KMS-11 (cell line): Measurements from ENCODE around the gene CFAP298.

ENCODE experiments used
- H2AFZ ChIP-seq: fragments of 200-600 bp; sonication (generic); 2 replicates; pipeline ENCODE4 v1.6.1; 2016; ENCODE audit warnings: antibody characterized with exemption, mixed run types, low read depth
- H3K27ac ChIP-seq: fragments of 200-600 bp; sonication (generic); 2 replicates; pipeline ENCODE4 v1.6.1; 2016; ENCODE audit warnings: mild to moderate bottlenecking, mixed run types
- H3K27me3 ChIP-seq: fragments of 200-600 bp; sonication (generic); 2 replicates; pipeline ENCODE4 v1.6.1; 2017; ENCODE audit warnings: mild to moderate bottlenecking, low read depth, mixed run types, moderate library complexity; ENCODE audit not compliant: insufficient read depth
- H3K36me3 ChIP-seq: fragments of 200-600 bp; sonication (generic); 2 replicates; pipeline ENCODE4 v1.6.1; 2017; ENCODE audit warnings: mild to moderate bottlenecking, mixed run types; ENCODE audit not compliant: insufficient read depth
- H3K4me1 ChIP-seq: fragments of 200-600 bp; sonication (generic); 2 replicates; pipeline ENCODE4 v1.6.1; 2016; ENCODE audit warnings: mild to moderate bottlenecking, low read depth, mixed run types; ENCODE audit not compliant: poor library complexity, severe bottlenecking
- H3K4me2 ChIP-seq: fragments of 200-600 bp; sonication (generic); 2 replicates; pipeline ENCODE4 v1.7.0; 2016; ENCODE audit warnings: mild to moderate bottlenecking, mixed run types
- H3K4me3 ChIP-seq: fragments of 200-600 bp; sonication (generic); IDR thresholded peaks from 2 replicates; pipeline ENCODE4 v1.6.1; 2017; ENCODE audit warnings: low read depth, low read length, mixed read lengths; ENCODE audit not compliant: insufficient read depth
- H3K79me2 ChIP-seq: fragments of 200-600 bp; sonication (generic); 2 replicates; pipeline ENCODE4 v1.6.1; 2016; ENCODE audit warnings: low read depth, mixed run types; ENCODE audit not compliant: insufficient read depth
- H3K9ac ChIP-seq: fragments of 200-600 bp; sonication (generic); 2 replicates; pipeline ENCODE4 v1.6.1; 2016; ENCODE audit warnings: mild to moderate bottlenecking, mixed run types
- H4K20me1 ChIP-seq: fragments of 200-600 bp; sonication (generic); 2 replicates; pipeline ENCODE4 v1.6.1; 2016; ENCODE audit warnings: mild to moderate bottlenecking, mixed run types; ENCODE audit not compliant: insufficient read depth
- CTCF ChIP-seq: fragments of 200-600 bp; sonication (generic); conservative IDR thresholded peaks from 2 replicates; pipeline ENCODE4 v1.6.1; 2017; ENCODE audit warnings: low read depth, mild to moderate bottlenecking, antibody characterized with exemption, low read length, moderate library complexity, mixed read lengths

The CFAP298 gene

DNA sequence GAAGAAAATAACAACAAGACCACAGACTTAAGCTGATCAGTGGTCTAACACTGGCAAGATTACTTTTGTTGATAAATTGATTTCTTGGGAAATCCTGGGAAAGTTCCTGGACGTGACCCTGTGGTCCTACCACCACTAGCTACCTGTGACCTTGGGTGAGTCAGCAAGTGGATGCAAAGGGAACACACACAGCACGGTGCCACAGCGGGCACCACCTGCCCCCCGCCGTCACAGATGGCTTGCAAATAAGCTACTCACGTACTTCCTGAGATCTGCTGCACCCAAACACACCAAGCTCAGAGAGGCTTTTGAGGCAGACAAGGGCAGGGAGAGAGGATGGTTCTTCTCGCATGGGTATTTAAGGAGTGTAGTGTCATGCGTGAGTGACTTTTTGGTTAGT lies 12.7 kb downstream of the CFAP298 start:
- no peaks in the 10 kb centered on the region for H3K36me3 ChIP-seq
- no peaks in the 10 kb centered on the region; the same call in 1 of the 2 replicates for H3K27me3 ChIP-seq
- H3K4me2 ChIP-seq, result no peak overlapping the region
- no peak overlapping the region for H3K9ac ChIP-seq
- TF ChIP-seq CTCF, result no peak
- H3K4me3 ChIP-seq, result no peak overlapping the region
- H3K4me1 ChIP-seq, result peaks cover 16% of the 10 kb centered on the region
- H3K79me2 ChIP-seq, result no peaks in the 10 kb centered on the region
- no peak overlapping the region for H2AFZ ChIP-seq
- no peak overlapping the region for H3K27ac ChIP-seq
- no peaks in the 10 kb centered on the region for H4K20me1 ChIP-seq

GRCh38 chr21:32599091-32599490 lies 13.1 kb downstream of the CFAP298 start:
- Histone ChIP-seq H3K9ac (no peak overlapping the region), H3K36me3 (no peaks in the 10 kb centered on the region), H4K20me1 (no peaks in the 10 kb centered on the region), H3K4me3 (no peak overlapping the region), H3K27ac (no peak overlapping the region), H2AFZ (no peak overlapping the region), H3K27me3 (no peaks in the 10 kb centered on the region; the same call in 1 of the 2 replicates), H3K4me1 (peaks cover 16% of the 10 kb centered on the region), H3K79me2 (no peaks in the 10 kb centered on the region), H3K4me2 (no peak overlapping the region)
- no peak for TF ChIP-seq CTCF

DNA sequence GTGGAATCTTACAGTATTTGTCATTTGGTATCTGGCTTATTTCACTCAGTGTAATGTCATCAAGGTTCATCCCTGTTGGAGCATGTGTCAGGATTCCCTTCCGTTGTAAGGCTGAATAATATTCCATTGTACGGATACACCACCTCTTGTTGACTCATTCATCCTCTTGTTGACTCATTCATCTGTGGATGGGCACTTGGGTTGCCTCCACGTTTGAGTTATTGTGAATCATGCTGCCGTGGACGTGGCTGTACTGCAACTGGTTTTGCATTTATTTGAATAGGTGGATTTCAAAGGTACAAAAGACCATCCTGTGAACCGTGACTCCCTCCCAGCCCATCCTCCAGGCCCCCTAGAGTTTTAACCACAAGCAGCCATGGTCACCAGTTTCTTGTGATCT lies 15.0 kb downstream of the CFAP298 start:
- H3K27ac ChIP-seq, result no peak overlapping the region
- no peaks in the 10 kb centered on the region; the same call in 1 of the 2 replicates for H3K27me3 ChIP-seq
- H3K4me1 ChIP-seq, result peaks cover 16% of the 10 kb centered on the region
- no peak overlapping the region for H2AFZ ChIP-seq
- no peaks in the 10 kb centered on the region for H3K36me3 ChIP-seq
- H3K79me2 ChIP-seq, result no peaks in the 10 kb centered on the region
- H3K9ac ChIP-seq, result no peak overlapping the region
- no peak overlapping the region for H3K4me3 ChIP-seq
- TF ChIP-seq CTCF, result no peak
- H3K4me2 ChIP-seq, result no peak overlapping the region
- H4K20me1 ChIP-seq, result no peaks in the 10 kb centered on the region

DNA sequence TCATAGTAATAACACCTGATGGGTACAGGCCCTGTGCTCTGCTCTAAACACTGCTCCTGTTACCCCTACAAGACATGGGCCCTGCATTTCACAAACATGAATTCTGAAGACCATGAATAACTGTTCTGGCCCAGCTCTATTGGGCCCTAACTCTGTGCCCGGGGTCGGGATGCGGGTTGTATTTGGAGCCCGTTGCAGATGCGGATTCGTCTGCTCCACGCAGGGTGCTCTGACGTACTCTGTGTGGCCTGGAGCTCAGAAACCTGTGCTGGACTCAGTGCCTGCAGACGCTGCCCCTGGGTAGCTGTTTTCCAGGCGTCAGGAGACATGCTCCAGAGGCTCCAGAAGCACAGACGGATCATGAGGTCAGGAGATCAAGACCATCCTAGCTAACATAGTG lies 16.7 kb downstream of the CFAP298 start:
- H3K4me2 ChIP-seq, result peak overlapping the region; percentile 43
- no peaks in the 10 kb centered on the region; the same call in 1 of the 2 replicates for H3K27me3 ChIP-seq
- no peak overlapping the region for H3K27ac ChIP-seq
- H4K20me1 ChIP-seq, result no peaks in the 10 kb centered on the region
- no peaks in the 10 kb centered on the region for H3K36me3 ChIP-seq
- H3K9ac ChIP-seq, result no peak overlapping the region
- H2AFZ ChIP-seq, result no peak overlapping the region
- no peak for TF ChIP-seq CTCF
- H3K4me1 ChIP-seq, result peaks cover 16% of the 10 kb centered on the region
- no peaks in the 10 kb centered on the region for H3K79me2 ChIP-seq
- no peak overlapping the region for H3K4me3 ChIP-seq
